ENCODE data around the gene SSX4B. TPM values are rescaled to one million over a fixed set of nuclear protein-coding genes. Genes with fewer than 3 reads are reported as not detected.
"Not testable (repeated sequence)": the region's sequence is repeated elsewhere in the genome, so short reads cannot be mapped to it uniquely, and the experiment has no call there.

SSX4B gene, protein sequence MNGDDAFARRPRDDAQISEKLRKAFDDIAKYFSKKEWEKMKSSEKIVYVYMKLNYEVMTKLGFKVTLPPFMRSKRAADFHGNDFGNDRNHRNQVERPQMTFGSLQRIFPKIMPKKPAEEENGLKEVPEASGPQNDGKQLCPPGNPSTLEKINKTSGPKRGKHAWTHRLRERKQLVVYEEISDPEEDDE
- not detected for total RNA-seq

DNA sequence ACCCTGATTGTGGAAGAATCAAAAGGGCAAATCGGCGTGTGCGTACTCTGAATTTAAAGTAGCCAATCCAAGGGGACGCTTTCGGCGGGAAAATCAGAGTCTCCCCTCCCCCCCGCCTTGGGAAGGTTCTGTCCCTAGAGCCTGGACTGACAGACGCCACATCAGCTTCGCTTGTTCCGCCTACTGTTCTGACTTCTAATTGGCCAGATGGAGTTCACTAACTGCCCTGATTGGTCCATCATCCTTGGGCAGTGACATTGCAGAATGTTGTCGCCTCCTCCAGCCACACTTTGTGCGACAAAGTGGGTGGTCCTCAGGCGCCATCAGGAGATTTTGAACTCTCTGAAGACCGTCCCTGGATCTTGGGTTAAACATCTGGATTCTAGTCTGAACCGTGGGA is at the start of gene SSX4B:
TSS of gene SSX4B (minus strand) at position 101 of the 400 bp plus-strand sequence. CDS start 588 bp downstream, outside the sequence.
- H3K36me3 ChIP-seq; H3K4me3 ChIP-seq; H3K27ac ChIP-seq; H3K27me3 ChIP-seq; H3K9me3 ChIP-seq; DNase-seq (ENCODE audit: low spot score in 2 of 2); intact Hi-C loops (cut with DNase I; ENCODE audit: low total_unique reads); H3K4me1 ChIP-seq: not testable (repeated sequence)

DNA sequence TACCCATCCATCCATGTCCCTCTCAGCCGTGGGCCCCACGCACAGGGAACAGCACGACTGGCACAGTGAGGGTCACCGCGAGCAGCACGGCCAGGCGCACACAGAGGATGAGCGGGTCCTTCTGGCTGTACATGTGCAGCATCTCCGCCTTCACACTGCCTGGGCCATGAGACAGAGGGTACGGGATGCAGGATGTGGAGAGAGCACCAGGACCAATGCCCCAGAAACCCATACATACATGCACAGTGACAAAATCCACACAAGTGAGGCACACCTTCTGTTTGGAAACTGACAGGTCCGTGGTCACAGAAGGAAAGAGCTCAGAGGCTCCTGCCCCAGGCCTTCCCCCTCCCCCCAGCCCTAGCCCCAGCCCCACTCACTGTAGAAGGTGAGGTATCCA is 48.8 kb upstream of the SSX4B start:
- no peak for DNase-seq (ENCODE audit: low spot score in 2 of 2)
- intact Hi-C loops (cut with DNase I; ENCODE audit: low total_unique reads): no loop called here
- Histone ChIP-seq H3K9me3 (peaks cover 0 to 1% of the 10 kb centered on the region in 2 donors), H3K27me3 (peaks cover 0 to 55% of the 10 kb centered on the region in 2 donors), H3K4me3 (no peak overlapping the region), H3K27ac (no peak overlapping the region), H3K4me1 (no peaks in the 10 kb centered on the region), H3K36me3 (no peaks in the 10 kb centered on the region)
- TF ChIP-seq, protein P1, sequence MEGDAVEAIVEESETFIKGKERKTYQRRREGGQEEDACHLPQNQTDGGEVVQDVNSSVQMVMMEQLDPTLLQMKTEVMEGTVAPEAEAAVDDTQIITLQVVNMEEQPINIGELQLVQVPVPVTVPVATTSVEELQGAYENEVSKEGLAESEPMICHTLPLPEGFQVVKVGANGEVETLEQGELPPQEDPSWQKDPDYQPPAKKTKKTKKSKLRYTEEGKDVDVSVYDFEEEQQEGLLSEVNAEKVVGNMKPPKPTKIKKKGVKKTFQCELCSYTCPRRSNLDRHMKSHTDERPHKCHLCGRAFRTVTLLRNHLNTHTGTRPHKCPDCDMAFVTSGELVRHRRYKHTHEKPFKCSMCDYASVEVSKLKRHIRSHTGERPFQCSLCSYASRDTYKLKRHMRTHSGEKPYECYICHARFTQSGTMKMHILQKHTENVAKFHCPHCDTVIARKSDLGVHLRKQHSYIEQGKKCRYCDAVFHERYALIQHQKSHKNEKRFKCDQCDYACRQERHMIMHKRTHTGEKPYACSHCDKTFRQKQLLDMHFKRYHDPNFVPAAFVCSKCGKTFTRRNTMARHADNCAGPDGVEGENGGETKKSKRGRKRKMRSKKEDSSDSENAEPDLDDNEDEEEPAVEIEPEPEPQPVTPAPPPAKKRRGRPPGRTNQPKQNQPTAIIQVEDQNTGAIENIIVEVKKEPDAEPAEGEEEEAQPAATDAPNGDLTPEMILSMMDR (IDR thresholded peaks at IDR 0.05): no peak
- TF ChIP-seq POLR2A (IDR thresholded peaks at IDR 0.05) (no peak), POLR2AphosphoS5 (IDR thresholded peaks at IDR 0.05) (no peak)

DNA sequence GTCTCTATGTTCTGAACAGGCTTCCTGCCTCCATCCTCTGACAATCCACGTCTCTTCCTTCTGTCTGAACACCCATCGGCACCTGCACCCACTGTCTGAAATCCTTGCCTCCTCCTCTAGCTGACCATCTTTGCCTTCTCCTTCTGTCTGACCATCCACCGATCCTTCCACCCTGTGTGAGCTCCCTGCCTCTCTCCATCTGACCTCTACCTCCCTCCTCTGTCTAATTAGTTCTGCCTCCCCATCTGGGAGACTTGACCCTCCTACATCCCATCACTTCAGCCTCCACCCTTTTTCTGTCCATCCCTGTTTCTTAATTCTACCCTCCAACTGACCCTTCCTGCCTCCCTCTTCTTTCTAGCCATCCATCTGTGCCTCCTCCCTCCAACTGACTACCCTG is 48.3 kb upstream of the SSX4B start:
- DNase-seq (ENCODE audit: low spot score in 2 of 2): no peak
- TF ChIP-seq POLR2AphosphoS5 (IDR thresholded peaks at IDR 0.05): no peak
- TF ChIP-seq, protein P1 (IDR thresholded peaks at IDR 0.05): no peak
- no peak for TF ChIP-seq POLR2A (IDR thresholded peaks at IDR 0.05)
- no peaks in the 10 kb centered on the region for H3K36me3 ChIP-seq
- peaks cover 0 to 49% of the 10 kb centered on the region in 2 donors for H3K27me3 ChIP-seq
- H3K27ac ChIP-seq: no peak overlapping the region
- peaks cover 0 to 3% of the 10 kb centered on the region in 2 donors for H3K9me3 ChIP-seq
- intact Hi-C loops (cut with DNase I; ENCODE audit: low total_unique reads): no loop called here
- no peaks in the 10 kb centered on the region for H3K4me1 ChIP-seq
- H3K4me3 ChIP-seq: no peak overlapping the region

DNA sequence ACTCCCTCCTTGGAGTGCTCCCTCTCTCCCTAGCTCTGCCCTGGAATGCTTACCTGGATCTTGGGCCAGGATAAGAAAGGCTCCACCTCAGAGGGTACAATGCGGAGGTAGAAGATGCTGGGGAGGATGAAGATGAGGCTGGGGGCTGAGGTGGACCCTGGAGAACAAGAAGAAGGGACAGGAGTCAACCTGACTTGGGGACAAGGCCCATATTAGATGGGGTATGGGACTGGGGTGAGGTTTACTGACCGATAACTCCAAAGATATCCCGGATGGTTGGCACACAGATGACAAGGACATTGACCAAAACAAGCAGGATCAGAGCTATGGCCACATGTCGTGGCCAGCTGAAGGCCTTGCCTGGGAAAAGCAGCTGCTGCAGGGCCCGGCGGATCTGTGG is 47.7 kb upstream of the SSX4B start:
- H3K4me3 ChIP-seq: no peak overlapping the region
- H3K27me3 ChIP-seq: peaks cover 0 to 49% of the 10 kb centered on the region in 2 donors
- TF ChIP-seq, protein P1 (IDR thresholded peaks at IDR 0.05): no peak
- TF ChIP-seq POLR2AphosphoS5 (IDR thresholded peaks at IDR 0.05) (no peak), POLR2A (IDR thresholded peaks at IDR 0.05) (no peak)
- no peak for DNase-seq (ENCODE audit: low spot score in 2 of 2)
- intact Hi-C loops (cut with DNase I; ENCODE audit: low total_unique reads): no loop called here
- H3K27ac ChIP-seq: no peak overlapping the region
- H3K9me3 ChIP-seq: peaks cover 0 to 3% of the 10 kb centered on the region in 2 donors
- H3K36me3 ChIP-seq: no peaks in the 10 kb centered on the region
- no peaks in the 10 kb centered on the region for H3K4me1 ChIP-seq

DNA sequence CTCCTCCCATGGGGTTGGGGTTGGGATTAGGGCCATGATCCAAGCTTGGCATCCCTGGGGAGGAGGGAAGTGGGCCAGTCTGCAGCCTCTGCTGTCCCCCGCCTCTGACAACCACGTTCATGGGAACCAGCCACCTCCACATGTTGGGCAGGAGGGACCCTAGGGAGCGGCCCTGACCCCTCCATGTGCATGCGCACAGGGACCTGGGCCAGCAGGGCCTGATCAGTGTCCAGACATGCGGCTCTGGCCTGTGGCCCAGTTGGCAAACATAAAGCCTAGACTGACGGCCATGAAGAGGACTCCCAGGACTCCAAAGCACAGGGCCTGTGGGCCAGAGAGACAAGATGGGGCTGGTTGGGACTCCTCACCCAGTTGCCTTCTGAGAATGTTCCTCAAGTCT is 47.0 kb upstream of the SSX4B start:
- H3K27me3 ChIP-seq: peaks cover 0 to 51% of the 10 kb centered on the region in 2 donors
- TF ChIP-seq POLR2AphosphoS5 (IDR thresholded peaks at IDR 0.05) (no peak), POLR2A (IDR thresholded peaks at IDR 0.05) (no peak)
- TF ChIP-seq, protein P1 (IDR thresholded peaks at IDR 0.05): no peak
- H3K4me3 ChIP-seq: no peak overlapping the region
- intact Hi-C loops (cut with DNase I; ENCODE audit: low total_unique reads): no loop called here
- no peaks in the 10 kb centered on the region for H3K36me3 ChIP-seq
- no peak overlapping the region for H3K27ac ChIP-seq
- no peaks in the 10 kb centered on the region for H3K4me1 ChIP-seq
- no peak for DNase-seq (ENCODE audit: low spot score in 2 of 2)
- H3K9me3 ChIP-seq: peaks cover 0 to 3% of the 10 kb centered on the region in 2 donors
